WTC11 (cell line): ENCODE measurements around the gene GALNTL6. TPM values are rescaled to one million over a fixed set of nuclear protein-coding genes. Genes with fewer than 3 reads are reported as not detected.

Experiments
- ATAC-seq: fragments of 200-7000 bp; cut with Tn5 transposase; 2 replicates; pipeline ENCODE4 v1.10.0; 2021; ENCODE audit warnings: mild to moderate bottlenecking, moderate library complexity
- CTCF ChIA-PET: fragments of 300-600 bp; sonication (Branson Sonifier 250); formaldehyde crosslinking; loops from one replicate; lab custom pipeline; 2021; ENCODE audit warnings: antibody characterized with exemption; lab: Charles Lee
- POLR2A ChIA-PET: fragments of 350-600 bp; sonication (Branson Sonifier 250); formaldehyde crosslinking; loops from one replicate; lab custom pipeline; 2021; ENCODE audit warnings: antibody characterized with exemption; lab: Charles Lee
- DNase-seq: peaks from one replicate; pipeline ENCODE4 v3.0.0; 2021; ENCODE audit warnings: low spot score
- H3K27ac Mint-ChIP-seq: 2 replicates; pipeline ENCODE4 v1.8.0; 2021; ENCODE audit warnings: mixed read lengths
- H3K27me3 Mint-ChIP-seq: 2 replicates; pipeline ENCODE4 v1.8.0; 2021; ENCODE audit warnings: low read depth, mild to moderate bottlenecking, moderate library complexity, mixed read lengths
- H3K36me3 Mint-ChIP-seq: 2 replicates; pipeline ENCODE4 v1.8.0; 2021; ENCODE audit warnings: mixed read lengths
- H3K4me1 Mint-ChIP-seq: 2 replicates; pipeline ENCODE4 v1.8.0; 2022; ENCODE audit warnings: mixed read lengths
- H3K4me3 Mint-ChIP-seq: 2 replicates; pipeline ENCODE4 v1.8.0; 2021; ENCODE audit warnings: mild to moderate bottlenecking, moderate library complexity, mixed read lengths
- H3K9me3 Mint-ChIP-seq: 2 replicates; pipeline ENCODE4 v1.8.0; 2021; ENCODE audit warnings: mixed read lengths
- CREM ChIP-seq: sonication (generic); formaldehyde crosslinking; IDR thresholded peaks from 2 replicates; pipeline ENCODE4 v1.8.1; 2022; ENCODE audit warnings: mild to moderate bottlenecking, missing genetic modification reagents, moderate library complexity
- FOXJ3 ChIP-seq: sonication (generic); formaldehyde crosslinking; IDR thresholded peaks from 2 replicates; pipeline ENCODE4 v1.9.0; 2021; ENCODE audit warnings: missing genetic modification reagents, mild to moderate bottlenecking, borderline replicate concordance
- GRHL2 ChIP-seq: fragments of 250-450 bp; sonication (Bioruptor Pico); IDR thresholded peaks from 2 replicates; pipeline ENCODE4 v1.8.0; 2022; ENCODE audit warnings: mild to moderate bottlenecking, moderate library complexity; ENCODE audit not compliant: insufficient replicate concordance, severe bottlenecking
- JUN ChIP-seq: sonication (generic); formaldehyde crosslinking; IDR thresholded peaks from 2 replicates; pipeline ENCODE4 v1.8.0; 2023; ENCODE audit warnings: mild to moderate bottlenecking, missing genetic modification reagents
- NR3C1 ChIP-seq: sonication (generic); formaldehyde crosslinking; conservative IDR thresholded peaks from 2 replicates; pipeline ENCODE4 v1.8.1; 2023; ENCODE audit warnings: low read depth, mild to moderate bottlenecking, missing genetic modification reagents
- SMAD4 ChIP-seq: sonication (generic); formaldehyde crosslinking; IDR thresholded peaks from 2 replicates; pipeline ENCODE4 v1.8.0; 2022; ENCODE audit warnings: mild to moderate bottlenecking, missing genetic modification reagents
- SP1 ChIP-seq: sonication (generic); formaldehyde crosslinking; conservative IDR thresholded peaks from 2 replicates; pipeline ENCODE4 v1.8.1; 2022; ENCODE audit warnings: missing genetic modification reagents
- TCF7 ChIP-seq: sonication (generic); formaldehyde crosslinking; IDR thresholded peaks from 2 replicates; pipeline ENCODE4 v1.8.0; 2022; ENCODE audit warnings: mild to moderate bottlenecking, low read depth, missing genetic modification reagents, moderate library complexity
- ZNF138 ChIP-seq: sonication (generic); formaldehyde crosslinking; conservative IDR thresholded peaks from 2 replicates; pipeline ENCODE4 v1.8.1; 2022; ENCODE audit warnings: mild to moderate bottlenecking, moderate library complexity, missing genetic modification reagents
- total RNA-seq: library from RNA; stranded (reverse); gene quantifications from 3 replicates; pipeline ENCODE4 v1.2.3, GENCODE V29; 2021
- TF ChIP-seq, protein P1 (sequence below): sonication (generic); formaldehyde crosslinking; IDR thresholded peaks from 2 replicates; pipeline ENCODE4 v1.8.1; 2023; ENCODE audit warnings: mild to moderate bottlenecking, moderate library complexity, missing genetic modification reagents
- TF ChIP-seq, protein P2 (sequence below): sonication (generic); formaldehyde crosslinking; IDR thresholded peaks from 2 replicates; pipeline ENCODE4 v1.8.1; 2023; ENCODE audit warnings: mild to moderate bottlenecking, missing genetic modification reagents, moderate library complexity
- TF ChIP-seq, protein P3 (sequence below): sonication (generic); formaldehyde crosslinking; IDR thresholded peaks from 2 replicates; pipeline ENCODE4 v1.8.1; 2022; ENCODE audit warnings: low read depth, missing genetic modification reagents, borderline replicate concordance
- TF ChIP-seq, protein P4 (sequence below): sonication (generic); formaldehyde crosslinking; IDR thresholded peaks from 2 replicates; pipeline ENCODE4 v1.8.0; 2022; ENCODE audit warnings: mild to moderate bottlenecking, missing genetic modification reagents
- TF ChIP-seq, protein P5 (sequence below): sonication (generic); formaldehyde crosslinking; conservative IDR thresholded peaks from 2 replicates; pipeline ENCODE4 v1.8.1; 2023; ENCODE audit warnings: mild to moderate bottlenecking, low read depth, missing genetic modification reagents, moderate library complexity
- TF ChIP-seq, protein P6 (sequence below): sonication (generic); formaldehyde crosslinking; IDR thresholded peaks from 2 replicates; pipeline ENCODE4 v1.8.0; 2023; ENCODE audit warnings: missing genetic modification reagents, mild to moderate bottlenecking, borderline replicate concordance
- TF ChIP-seq, protein P7 (sequence below): sonication (generic); formaldehyde crosslinking; IDR thresholded peaks from 2 replicates; pipeline ENCODE4 v1.8.0; 2022; ENCODE audit warnings: mild to moderate bottlenecking, missing genetic modification reagents

GALNTL6 gene
- total RNA-seq, 1 experiment from 2014 or later: 0.24 TPM

DNA sequence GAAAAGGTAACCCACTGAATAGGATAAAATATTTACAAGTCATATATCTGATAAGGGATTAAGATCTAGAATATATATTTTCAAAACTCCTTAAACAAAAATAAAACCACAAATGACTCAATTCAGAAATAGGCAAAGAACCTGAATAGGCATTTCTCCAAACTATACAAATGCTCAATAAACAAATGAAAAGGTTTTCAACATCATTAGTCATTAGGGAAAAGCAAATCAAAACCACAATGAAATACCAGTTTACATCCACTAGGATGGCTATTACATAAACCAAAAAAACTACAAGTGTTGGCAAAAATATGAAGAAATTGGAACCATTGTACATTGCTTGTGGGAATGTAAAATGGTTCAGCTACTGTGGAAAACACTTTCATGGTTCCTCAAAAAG lies 1188.4 kb downstream of the GALNTL6 start:
- DNase-seq (no peak), ATAC-seq (no peak)
- H3K9me3 Mint-ChIP-seq: no peaks in the 10 kb centered on the region
- no peak overlapping the region for H3K27ac Mint-ChIP-seq
- H3K4me1 Mint-ChIP-seq: peaks cover 5% of the 10 kb centered on the region
- no peaks in the 10 kb centered on the region for H3K27me3 Mint-ChIP-seq
- no peaks in the 10 kb centered on the region for H3K36me3 Mint-ChIP-seq
- no peak for TF ChIP-seq CREM (CRISPR knock-in tag)
- TF ChIP-seq, protein P1, sequence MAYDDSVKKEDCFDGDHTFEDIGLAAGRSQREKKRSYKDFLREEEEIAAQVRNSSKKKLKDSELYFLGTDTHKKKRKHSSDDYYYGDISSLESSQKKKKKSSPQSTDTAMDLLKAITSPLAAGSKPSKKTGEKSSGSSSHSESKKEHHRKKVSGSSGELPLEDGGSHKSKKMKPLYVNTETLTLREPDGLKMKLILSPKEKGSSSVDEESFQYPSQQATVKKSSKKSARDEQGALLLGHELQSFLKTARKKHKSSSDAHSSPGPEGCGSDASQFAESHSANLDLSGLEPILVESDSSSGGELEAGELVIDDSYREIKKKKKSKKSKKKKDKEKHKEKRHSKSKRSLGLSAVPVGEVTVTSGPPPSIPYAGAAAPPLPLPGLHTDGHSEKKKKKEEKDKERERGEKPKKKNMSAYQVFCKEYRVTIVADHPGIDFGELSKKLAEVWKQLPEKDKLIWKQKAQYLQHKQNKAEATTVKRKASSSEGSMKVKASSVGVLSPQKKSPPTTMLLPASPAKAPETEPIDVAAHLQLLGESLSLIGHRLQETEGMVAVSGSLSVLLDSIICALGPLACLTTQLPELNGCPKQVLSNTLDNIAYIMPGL (CRISPR knock-in tag): no peak
- TF ChIP-seq SP1 (CRISPR knock-in tag): no peak
- no peak for TF ChIP-seq SMAD4 (CRISPR knock-in tag)
- TF ChIP-seq FOXJ3: no peak
- TF ChIP-seq, protein P2, sequence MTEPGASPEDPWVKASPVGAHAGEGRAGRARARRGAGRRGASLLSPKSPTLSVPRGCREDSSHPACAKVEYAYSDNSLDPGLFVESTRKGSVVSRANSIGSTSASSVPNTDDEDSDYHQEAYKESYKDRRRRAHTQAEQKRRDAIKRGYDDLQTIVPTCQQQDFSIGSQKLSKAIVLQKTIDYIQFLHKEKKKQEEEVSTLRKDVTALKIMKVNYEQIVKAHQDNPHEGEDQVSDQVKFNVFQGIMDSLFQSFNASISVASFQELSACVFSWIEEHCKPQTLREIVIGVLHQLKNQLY: no peak
- TF ChIP-seq, protein P3, sequence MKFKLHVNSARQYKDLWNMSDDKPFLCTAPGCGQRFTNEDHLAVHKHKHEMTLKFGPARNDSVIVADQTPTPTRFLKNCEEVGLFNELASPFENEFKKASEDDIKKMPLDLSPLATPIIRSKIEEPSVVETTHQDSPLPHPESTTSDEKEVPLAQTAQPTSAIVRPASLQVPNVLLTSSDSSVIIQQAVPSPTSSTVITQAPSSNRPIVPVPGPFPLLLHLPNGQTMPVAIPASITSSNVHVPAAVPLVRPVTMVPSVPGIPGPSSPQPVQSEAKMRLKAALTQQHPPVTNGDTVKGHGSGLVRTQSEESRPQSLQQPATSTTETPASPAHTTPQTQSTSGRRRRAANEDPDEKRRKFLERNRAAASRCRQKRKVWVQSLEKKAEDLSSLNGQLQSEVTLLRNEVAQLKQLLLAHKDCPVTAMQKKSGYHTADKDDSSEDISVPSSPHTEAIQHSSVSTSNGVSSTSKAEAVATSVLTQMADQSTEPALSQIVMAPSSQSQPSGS (CRISPR knock-in tag): no peak
- TF ChIP-seq, protein P4, sequence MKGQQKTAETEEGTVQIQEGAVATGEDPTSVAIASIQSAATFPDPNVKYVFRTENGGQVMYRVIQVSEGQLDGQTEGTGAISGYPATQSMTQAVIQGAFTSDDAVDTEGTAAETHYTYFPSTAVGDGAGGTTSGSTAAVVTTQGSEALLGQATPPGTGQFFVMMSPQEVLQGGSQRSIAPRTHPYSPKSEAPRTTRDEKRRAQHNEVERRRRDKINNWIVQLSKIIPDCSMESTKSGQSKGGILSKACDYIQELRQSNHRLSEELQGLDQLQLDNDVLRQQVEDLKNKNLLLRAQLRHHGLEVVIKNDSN (CRISPR knock-in tag): no peak
- TF ChIP-seq GRHL2 (CRISPR knock-in tag): no peak
- TF ChIP-seq JUN (CRISPR knock-in tag): no peak
- TF ChIP-seq, protein P5, sequence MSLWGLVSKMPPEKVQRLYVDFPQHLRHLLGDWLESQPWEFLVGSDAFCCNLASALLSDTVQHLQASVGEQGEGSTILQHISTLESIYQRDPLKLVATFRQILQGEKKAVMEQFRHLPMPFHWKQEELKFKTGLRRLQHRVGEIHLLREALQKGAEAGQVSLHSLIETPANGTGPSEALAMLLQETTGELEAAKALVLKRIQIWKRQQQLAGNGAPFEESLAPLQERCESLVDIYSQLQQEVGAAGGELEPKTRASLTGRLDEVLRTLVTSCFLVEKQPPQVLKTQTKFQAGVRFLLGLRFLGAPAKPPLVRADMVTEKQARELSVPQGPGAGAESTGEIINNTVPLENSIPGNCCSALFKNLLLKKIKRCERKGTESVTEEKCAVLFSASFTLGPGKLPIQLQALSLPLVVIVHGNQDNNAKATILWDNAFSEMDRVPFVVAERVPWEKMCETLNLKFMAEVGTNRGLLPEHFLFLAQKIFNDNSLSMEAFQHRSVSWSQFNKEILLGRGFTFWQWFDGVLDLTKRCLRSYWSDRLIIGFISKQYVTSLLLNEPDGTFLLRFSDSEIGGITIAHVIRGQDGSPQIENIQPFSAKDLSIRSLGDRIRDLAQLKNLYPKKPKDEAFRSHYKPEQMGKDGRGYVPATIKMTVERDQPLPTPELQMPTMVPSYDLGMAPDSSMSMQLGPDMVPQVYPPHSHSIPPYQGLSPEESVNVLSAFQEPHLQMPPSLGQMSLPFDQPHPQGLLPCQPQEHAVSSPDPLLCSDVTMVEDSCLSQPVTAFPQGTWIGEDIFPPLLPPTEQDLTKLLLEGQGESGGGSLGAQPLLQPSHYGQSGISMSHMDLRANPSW (CRISPR knock-in tag): no peak
- TF ChIP-seq, protein P6, sequence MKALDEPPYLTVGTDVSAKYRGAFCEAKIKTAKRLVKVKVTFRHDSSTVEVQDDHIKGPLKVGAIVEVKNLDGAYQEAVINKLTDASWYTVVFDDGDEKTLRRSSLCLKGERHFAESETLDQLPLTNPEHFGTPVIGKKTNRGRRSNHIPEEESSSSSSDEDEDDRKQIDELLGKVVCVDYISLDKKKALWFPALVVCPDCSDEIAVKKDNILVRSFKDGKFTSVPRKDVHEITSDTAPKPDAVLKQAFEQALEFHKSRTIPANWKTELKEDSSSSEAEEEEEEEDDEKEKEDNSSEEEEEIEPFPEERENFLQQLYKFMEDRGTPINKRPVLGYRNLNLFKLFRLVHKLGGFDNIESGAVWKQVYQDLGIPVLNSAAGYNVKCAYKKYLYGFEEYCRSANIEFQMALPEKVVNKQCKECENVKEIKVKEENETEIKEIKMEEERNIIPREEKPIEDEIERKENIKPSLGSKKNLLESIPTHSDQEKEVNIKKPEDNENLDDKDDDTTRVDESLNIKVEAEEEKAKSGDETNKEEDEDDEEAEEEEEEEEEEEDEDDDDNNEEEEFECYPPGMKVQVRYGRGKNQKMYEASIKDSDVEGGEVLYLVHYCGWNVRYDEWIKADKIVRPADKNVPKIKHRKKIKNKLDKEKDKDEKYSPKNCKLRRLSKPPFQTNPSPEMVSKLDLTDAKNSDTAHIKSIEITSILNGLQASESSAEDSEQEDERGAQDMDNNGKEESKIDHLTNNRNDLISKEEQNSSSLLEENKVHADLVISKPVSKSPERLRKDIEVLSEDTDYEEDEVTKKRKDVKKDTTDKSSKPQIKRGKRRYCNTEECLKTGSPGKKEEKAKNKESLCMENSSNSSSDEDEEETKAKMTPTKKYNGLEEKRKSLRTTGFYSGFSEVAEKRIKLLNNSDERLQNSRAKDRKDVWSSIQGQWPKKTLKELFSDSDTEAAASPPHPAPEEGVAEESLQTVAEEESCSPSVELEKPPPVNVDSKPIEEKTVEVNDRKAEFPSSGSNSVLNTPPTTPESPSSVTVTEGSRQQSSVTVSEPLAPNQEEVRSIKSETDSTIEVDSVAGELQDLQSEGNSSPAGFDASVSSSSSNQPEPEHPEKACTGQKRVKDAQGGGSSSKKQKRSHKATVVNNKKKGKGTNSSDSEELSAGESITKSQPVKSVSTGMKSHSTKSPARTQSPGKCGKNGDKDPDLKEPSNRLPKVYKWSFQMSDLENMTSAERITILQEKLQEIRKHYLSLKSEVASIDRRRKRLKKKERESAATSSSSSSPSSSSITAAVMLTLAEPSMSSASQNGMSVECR (CRISPR knock-in tag): no peak
- no peak for TF ChIP-seq NR3C1 (CRISPR knock-in tag)
- TF ChIP-seq ZNF138: no peak
- no peak for TF ChIP-seq TCF7 (CRISPR knock-in tag)
- TF ChIP-seq, protein P7, sequence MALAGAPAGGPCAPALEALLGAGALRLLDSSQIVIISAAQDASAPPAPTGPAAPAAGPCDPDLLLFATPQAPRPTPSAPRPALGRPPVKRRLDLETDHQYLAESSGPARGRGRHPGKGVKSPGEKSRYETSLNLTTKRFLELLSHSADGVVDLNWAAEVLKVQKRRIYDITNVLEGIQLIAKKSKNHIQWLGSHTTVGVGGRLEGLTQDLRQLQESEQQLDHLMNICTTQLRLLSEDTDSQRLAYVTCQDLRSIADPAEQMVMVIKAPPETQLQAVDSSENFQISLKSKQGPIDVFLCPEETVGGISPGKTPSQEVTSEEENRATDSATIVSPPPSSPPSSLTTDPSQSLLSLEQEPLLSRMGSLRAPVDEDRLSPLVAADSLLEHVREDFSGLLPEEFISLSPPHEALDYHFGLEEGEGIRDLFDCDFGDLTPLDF (CRISPR knock-in tag): no peak
- CTCF ChIA-PET: no interaction called here
- POLR2A ChIA-PET: no interaction called here
- no peak overlapping the region for H3K4me3 Mint-ChIP-seq
